Psoas muscle (tissue), 8 donors: ENCODE results near the gene ROR2. TPM values are rescaled to one million over a fixed set of nuclear protein-coding genes. Genes with fewer than 3 reads are reported as not detected.

Experiments
- ATAC-seq, 4 donors: fragments of 200-7000 bp; cut with Tn5 transposase; one replicate each; pipeline ENCODE4 v1.9.1; 2020; ENCODE audit warnings: moderate library complexity in 3 of 4, mild to moderate bottlenecking in 2 of 4
- DNase-seq, 2 donors: peaks; one replicate each; pipeline ENCODE4 v3.0.0-alpha.2; 2020
- H3K27ac ChIP-seq: fragments of 200-600 bp; one replicate; pipeline ENCODE4 v1.8.0; 2022
- H3K27me3 ChIP-seq, 3 donors: fragments of 200-600 bp in 1 of 3; one replicate each; pipeline versions ENCODE4 v1.6.1 to v1.8.0; 2013 to 2022; ENCODE audit warnings: low read length in 2 of 3, mild to moderate bottlenecking in 2 of 3, moderate library complexity in 1 of 3; ENCODE audit not compliant: insufficient read depth in 3 of 3
- H3K36me3 ChIP-seq, 2 donors: fragments of 200-600 bp in 1 of 2; one replicate each; pipeline versions ENCODE4 v1.6.1 to v1.8.0; 2013 to 2022; ENCODE audit warnings: low read depth in 1 of 2, mild to moderate bottlenecking in 1 of 2, moderate library complexity in 1 of 2; ENCODE audit not compliant: insufficient read depth in 1 of 2
- H3K4me1 ChIP-seq: fragments of 200-600 bp; one replicate; pipeline ENCODE4 v1.8.0; 2022
- H3K4me3 ChIP-seq: fragments of 200-600 bp; one replicate; pipeline ENCODE4 v1.8.0; 2022; ENCODE audit warnings: mild to moderate bottlenecking
- H3K9me3 ChIP-seq: fragments of 200-600 bp; one replicate; pipeline ENCODE4 v1.8.0; 2022
- WGBS, 3 donors: extraction: QIAGEN DNeasy Blood & Tissue Kit; methylation state at CpG; one replicate each; pipeline versions ENCODE4 v1.1.6 to v1.1.7; 2013; 5-methylcytosine and 5-hydroxymethylcytosine counted together
- intact Hi-C, 2 donors: fragments of 100-400 bp; cut with DNase I; formaldehyde crosslinking; loops; one replicate each; pipeline versions ENCODE4 v1.11.0 to v1.14.2; 2022
- polyA plus RNA-seq, 3 donors: library from polyadenylated mRNA; stranded (reverse); fragments of 200-250 nt; gene quantifications; one replicate each; pipeline ENCODE4 v1.2.3, GENCODE V29; 2013
- total RNA-seq, 4 donors: library from RNA; stranded (reverse); fragmentation: NEBNext Ultra II Directional in 2 of 4; extraction: Animal tissue kit (Norgen Biotek cat#: 25700) in 2 of 4; gene quantifications; one replicate each; pipeline versions ENCODE4 v1.2.1 to v1.2.4, GENCODE V29; 2021 to 2023
- TF ChIP-seq, protein P1 (sequence below): fragments of 200-600 bp; IDR thresholded peaks from one replicate; pipeline ENCODE4 v1.8.0; 2022; ENCODE audit warnings: antibody characterized with exemption
- donor health status: healthy with polysubstance abuse.
- donor health status: DM: no; HTN: no; CAD: no; lungs with moderate emphysema.
- donor health status: Bipolar disorder and iron deficiency.
- donor health status: healthy.
- donor health status: DM: yes; HTN: yes; CAD: no.
- donor health status: DM: no; HTN: no; CAD: no.
- donor health status: DM: no; HTN: no; CAD: no.
- donor health status: DM: yes; HTN: yes; CAD: no.

ROR2 gene
- total and polyA plus RNA-seq, 7 donors: 0.05 to 0.52 (median 0.15) TPM

DNA sequence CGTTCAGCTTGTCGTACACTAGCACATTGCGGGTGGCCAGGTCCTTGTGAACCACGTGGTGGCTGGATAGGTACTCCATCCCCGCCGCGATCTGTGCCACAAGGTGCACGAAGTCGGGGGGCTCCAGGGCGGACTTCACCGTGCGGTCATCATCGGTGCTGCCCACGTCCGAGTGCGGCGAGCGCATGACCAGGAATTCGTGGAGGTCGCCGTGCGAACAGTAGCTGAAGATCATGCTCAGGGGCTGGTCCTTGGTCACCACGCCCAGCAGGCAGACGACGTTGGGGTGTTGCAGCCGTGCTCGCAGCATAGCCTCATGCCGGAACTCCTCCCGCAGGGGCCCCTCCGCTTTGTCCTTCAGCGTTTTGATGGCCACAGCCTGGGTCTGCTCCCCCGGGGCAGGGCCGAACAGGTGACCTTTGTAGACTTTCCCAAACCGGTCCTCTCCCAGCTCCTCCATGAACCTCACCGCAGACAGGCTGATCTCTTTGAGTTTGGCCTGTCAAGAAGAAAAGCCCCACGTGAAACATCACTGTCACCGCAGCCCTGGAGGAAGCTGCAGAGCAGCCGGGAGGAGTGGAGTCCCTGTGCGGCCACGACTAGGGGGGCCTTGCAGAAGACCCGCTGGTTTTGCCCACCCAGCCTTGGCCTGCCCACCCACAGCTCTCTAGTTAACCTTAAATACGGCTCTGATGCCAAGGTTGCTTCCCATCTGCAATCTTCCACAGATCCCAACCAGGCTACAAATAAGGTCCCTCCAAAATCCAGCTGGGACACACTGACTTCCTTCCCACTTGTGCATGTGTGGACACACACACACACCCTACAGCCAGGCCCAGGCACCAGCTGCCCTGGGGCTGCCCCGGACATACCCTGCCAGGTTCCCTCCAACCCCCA, 225.2 kb downstream of the ROR2 start:
- DNase-seq (no peak), ATAC-seq (no peak)
- Histone ChIP-seq H3K4me1 (no peaks in the 10 kb centered on the region), H3K36me3 (no peaks in the 10 kb centered on the region), H3K9me3 (no peaks in the 10 kb centered on the region), H3K27me3 (peaks cover 0 to 4% (median 0%) of the 10 kb centered on the region in 3 donors), H3K27ac (no peak overlapping the region), H3K4me3 (no peak overlapping the region)
- intact Hi-C loops: loop anchor here in 1 of 2 donors (5.0 kb wide), 1 partner anchor 808 kb away; no protein-coding TSS in a partner anchor
- TF ChIP-seq, protein P1, sequence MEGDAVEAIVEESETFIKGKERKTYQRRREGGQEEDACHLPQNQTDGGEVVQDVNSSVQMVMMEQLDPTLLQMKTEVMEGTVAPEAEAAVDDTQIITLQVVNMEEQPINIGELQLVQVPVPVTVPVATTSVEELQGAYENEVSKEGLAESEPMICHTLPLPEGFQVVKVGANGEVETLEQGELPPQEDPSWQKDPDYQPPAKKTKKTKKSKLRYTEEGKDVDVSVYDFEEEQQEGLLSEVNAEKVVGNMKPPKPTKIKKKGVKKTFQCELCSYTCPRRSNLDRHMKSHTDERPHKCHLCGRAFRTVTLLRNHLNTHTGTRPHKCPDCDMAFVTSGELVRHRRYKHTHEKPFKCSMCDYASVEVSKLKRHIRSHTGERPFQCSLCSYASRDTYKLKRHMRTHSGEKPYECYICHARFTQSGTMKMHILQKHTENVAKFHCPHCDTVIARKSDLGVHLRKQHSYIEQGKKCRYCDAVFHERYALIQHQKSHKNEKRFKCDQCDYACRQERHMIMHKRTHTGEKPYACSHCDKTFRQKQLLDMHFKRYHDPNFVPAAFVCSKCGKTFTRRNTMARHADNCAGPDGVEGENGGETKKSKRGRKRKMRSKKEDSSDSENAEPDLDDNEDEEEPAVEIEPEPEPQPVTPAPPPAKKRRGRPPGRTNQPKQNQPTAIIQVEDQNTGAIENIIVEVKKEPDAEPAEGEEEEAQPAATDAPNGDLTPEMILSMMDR: no peak
- 91 to 94% (median 92%) methylated on average over 43 of the region's 43 CpGs for WGBS, 3 donors

DNA sequence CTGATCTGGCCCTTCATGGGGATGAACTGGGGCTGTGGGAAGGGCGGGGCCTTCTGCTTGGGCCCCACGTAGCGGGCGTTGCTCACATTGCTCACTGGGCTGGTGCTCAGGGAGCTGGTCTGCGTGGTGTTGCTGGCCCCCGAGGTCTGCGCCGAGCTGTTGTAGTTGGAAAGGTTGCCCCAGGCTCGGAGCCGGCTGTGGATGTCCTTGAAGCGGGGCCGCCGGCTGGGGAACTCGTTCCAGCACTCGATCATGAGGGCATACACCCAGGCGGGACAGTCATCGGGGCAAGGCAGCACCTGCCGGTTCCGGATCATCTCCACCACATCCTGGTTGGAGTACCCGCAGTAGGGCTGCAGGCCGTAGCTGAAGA, 226.0 kb downstream of the ROR2 start:
- H3K4me3 ChIP-seq: no peak overlapping the region
- TF ChIP-seq, protein P1: no peak
- H3K9me3 ChIP-seq: no peaks in the 10 kb centered on the region
- H3K27ac ChIP-seq: no peak overlapping the region
- H3K27me3 ChIP-seq: peaks cover 0 to 4% (median 0%) of the 10 kb centered on the region in 3 donors
- intact Hi-C loops: no loop called here
- ATAC-seq (no peak), DNase-seq (no peak)
- H3K36me3 ChIP-seq: no peaks in the 10 kb centered on the region
- H3K4me1 ChIP-seq: no peaks in the 10 kb centered on the region
- 89 to 91% (median 90%) methylated on average over 21 of the region's 21 CpGs for WGBS, 3 donors

DNA sequence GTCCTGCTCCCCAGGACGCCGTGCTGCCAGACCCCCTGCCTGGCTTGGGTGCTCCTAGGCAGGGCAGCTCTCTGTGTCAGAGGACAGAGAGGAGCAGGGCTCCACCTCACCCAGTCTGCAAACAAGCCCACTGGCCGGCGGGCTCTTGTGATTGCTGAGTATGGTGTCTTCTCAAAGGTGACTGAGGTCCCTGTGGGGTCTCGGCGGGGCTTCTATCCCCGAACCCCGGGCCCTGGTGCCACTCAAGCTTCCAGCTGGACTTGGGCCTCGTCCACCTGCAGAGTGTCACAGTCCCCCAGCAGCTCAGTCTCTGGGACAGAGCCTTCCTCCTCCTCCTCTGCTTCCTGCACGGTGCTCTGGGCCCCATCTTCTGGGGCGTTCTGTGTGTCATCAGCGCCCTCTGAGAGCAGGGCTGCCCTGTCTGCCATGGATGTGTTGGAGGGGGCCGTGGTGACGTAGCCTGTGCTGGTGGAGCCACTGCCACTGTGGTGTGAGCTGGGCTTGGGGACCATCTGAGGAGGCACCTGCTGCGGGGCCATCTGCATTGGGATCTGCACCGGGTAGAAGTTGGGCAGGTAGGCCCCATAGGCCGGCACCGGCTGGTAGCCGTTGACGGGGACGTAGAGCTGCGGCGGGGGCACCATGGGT, 226.5 kb downstream of the ROR2 start:
- 83 to 87% (median 85%) methylated on average over 23 of the region's 23 CpGs for WGBS, 3 donors
- H3K4me1 ChIP-seq: no peaks in the 10 kb centered on the region
- no peaks in the 10 kb centered on the region for H3K36me3 ChIP-seq
- H3K27me3 ChIP-seq: peaks cover 0 to 4% (median 0%) of the 10 kb centered on the region in 3 donors
- TF ChIP-seq, protein P1: no peak
- no peaks in the 10 kb centered on the region for H3K9me3 ChIP-seq
- intact Hi-C loops: no loop called here
- no peak for ATAC-seq
- H3K27ac ChIP-seq: no peak overlapping the region
- H3K4me3 ChIP-seq: no peak overlapping the region
- DNase-seq: no peak

DNA sequence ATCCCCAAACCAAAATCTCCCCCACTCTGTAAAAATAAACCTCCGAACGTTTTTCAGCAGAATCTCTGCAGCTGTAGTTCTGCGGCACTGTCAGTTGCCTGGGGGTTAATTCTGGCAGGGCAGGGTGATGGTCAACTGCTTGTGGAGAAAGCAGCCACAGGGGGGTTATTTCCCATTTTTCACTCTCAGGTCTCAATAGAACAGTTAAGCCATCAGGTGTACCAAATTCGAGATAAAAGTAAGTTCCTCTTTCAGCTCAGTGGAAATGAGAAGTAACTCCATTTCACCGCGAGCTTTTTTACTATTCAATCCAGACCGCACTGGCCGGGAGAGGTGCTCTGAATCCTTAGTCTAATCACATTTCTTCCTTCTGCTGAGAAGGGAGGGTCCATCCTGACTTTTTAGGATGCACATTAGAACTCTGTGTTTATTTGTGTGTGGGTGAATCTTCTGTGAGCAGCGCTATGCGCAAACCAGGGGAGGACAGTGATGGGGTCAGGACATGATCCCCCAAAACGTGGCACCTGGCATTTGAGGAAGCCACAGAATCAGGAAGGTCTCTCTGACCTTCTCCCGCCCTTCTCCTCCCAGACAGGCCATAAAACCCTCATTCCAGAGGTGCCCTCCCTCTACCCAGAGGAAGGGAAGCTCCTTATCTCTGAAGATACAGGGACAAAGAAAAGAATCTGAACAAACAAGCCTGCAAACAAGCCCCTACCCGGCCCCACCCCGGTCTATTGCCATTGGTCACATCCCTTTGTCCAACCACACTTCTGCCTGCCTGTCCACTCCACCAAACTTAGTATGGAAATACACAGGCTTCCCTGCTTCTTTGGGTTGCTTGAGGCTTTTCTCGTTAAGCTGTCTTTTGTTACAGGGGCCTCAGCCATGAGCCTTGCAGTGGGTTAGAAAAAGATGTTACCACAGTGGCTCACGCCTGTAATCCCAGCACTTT, 229.0 kb downstream of the ROR2 start:
- WGBS, 3 donors: 54 to 58% (median 56%) methylated on average over 16 of the region's 16 CpGs
- Histone ChIP-seq H3K36me3 (no peaks in the 10 kb centered on the region), H3K27me3 (peaks cover 0 to 15% (median 4%) of the 10 kb centered on the region in 3 donors), H3K4me1 (no peaks in the 10 kb centered on the region), H3K4me3 (no peak overlapping the region), H3K9me3 (no peaks in the 10 kb centered on the region), H3K27ac (no peak overlapping the region)
- intact Hi-C loops: no loop called here
- TF ChIP-seq, protein P1: no peak
- DNase-seq (no peak), ATAC-seq (no peak)
